Mesodermal cell (in vitro differentiated cells): ENCODE results near the gene RFTN2.

ENCODE experiments used
- H3K27ac ChIP-seq: 2 replicates; pipeline ENCODE4 v1.7.0; 2013; ENCODE audit warnings: mild to moderate bottlenecking, low read depth, low read length, moderate library complexity; ENCODE audit not compliant: severe bottlenecking
- H3K36me3 ChIP-seq: 2 replicates; pipeline ENCODE4 v1.7.1; 2013; ENCODE audit warnings: mild to moderate bottlenecking, low read length, moderate library complexity; ENCODE audit not compliant: control insufficient read depth, insufficient read depth
- H3K4me1 ChIP-seq: one replicate; pipeline ENCODE4 v1.7.1; 2013; ENCODE audit warnings: mild to moderate bottlenecking, low read length; ENCODE audit not compliant: insufficient read depth, control insufficient read depth, poor library complexity, severe bottlenecking
- H3K4me3 ChIP-seq: 2 replicates; pipeline ENCODE4 v1.7.0; 2013; ENCODE audit warnings: low read length, control low read depth, mild to moderate bottlenecking; ENCODE audit not compliant: insufficient read depth, poor library complexity, severe bottlenecking; ENCODE audit errors: extremely low read depth
- H3K9me3 ChIP-seq: 2 replicates; pipeline ENCODE4 v1.7.1; 2013; ENCODE audit warnings: mild to moderate bottlenecking, low read length, moderate library complexity; ENCODE audit not compliant: control insufficient read depth
- WGBS, 2 experiments: methylation state at CpG; one replicate each; pipeline ENCODE4 v1.1.5; 2013; ENCODE audit warnings: missing lambda C conversion rate in 2 of 2; ENCODE audit not compliant: insufficient coverage in 2 of 2; 5-methylcytosine and 5-hydroxymethylcytosine counted together

Gene RFTN2

GRCh38 chr2:197547163-197547900 is 128.1 kb downstream of the RFTN2 start:
- Histone ChIP-seq H3K27ac (no peak overlapping the region), H3K4me1 (no peaks in the 10 kb centered on the region), H3K36me3 (peaks cover 70% of the 10 kb centered on the region), H3K9me3 (no peaks in the 10 kb centered on the region), H3K4me3 (no peak overlapping the region)
- 96 to 98% methylated on average over 4 of the region's 5 CpGs for WGBS, 2 experiments

GRCh38 chr2:197543206-197543605 is 132.2 kb downstream of the RFTN2 start:
- H3K9me3 ChIP-seq: no peaks in the 10 kb centered on the region
- WGBS, 2 experiments: 100% methylated on average over 2 of the region's 3 CpGs; no CpG with 5 or more reads in 1 of the 2 experiments
- H3K36me3 ChIP-seq: peaks cover 69% of the 10 kb centered on the region
- no peak overlapping the region for H3K4me3 ChIP-seq
- no peak overlapping the region for H3K27ac ChIP-seq
- no peaks in the 10 kb centered on the region for H3K4me1 ChIP-seq

GRCh38 chr2:197539734-197540133 is 135.7 kb downstream of the RFTN2 start:
- H3K4me3 ChIP-seq: no peak overlapping the region
- no CpG with 5 or more reads among the region's 1 CpG for WGBS, 2 experiments
- peaks cover 87% of the 10 kb centered on the region for H3K36me3 ChIP-seq
- H3K9me3 ChIP-seq: no peaks in the 10 kb centered on the region
- H3K4me1 ChIP-seq: no peaks in the 10 kb centered on the region
- no peak overlapping the region for H3K27ac ChIP-seq

- Histone ChIP-seq H3K9me3 (no peaks in the 10 kb centered on the region), H3K36me3 (peaks cover 78% of the 10 kb centered on the region), H3K4me1 (peaks cover 3% of the 10 kb centered on the region), H3K27ac (no peak overlapping the region), H3K4me3 (no peak overlapping the region)
- 80% methylated on average over 2 of the region's 2 CpGs; no CpG with 5 or more reads in 1 of the 2 experiments for WGBS, 2 experiments
Observed at GRCh38 chr2:197538412-197538811, 137.0 kb downstream of the RFTN2 start.
